NCI-H748 treated with DMSO at 0.1 percent for 48 hours (cell line): ENCODE data around the gene EMP1.
"Not testable (repeated sequence)": the region's sequence is repeated elsewhere in the genome, so short reads cannot be mapped to it uniquely, and the experiment has no call there.

Source experiments
- DNase-seq: peaks from one replicate; lab custom pipeline; 2025; lab: John Stamatoyannopoulos, UW

EMP1 gene

GRCh38 chr12:13258197-13258596, 61.7 kb downstream of the EMP1 start:
- DNase-seq, result no peak

GRCh38 chr12:13258717-13259119, 62.2 kb downstream of the EMP1 start:
- no peak for DNase-seq

GRCh38 chr12:13259625-13260024, 63.1 kb downstream of the EMP1 start:
- not testable (repeated sequence) for DNase-seq

- DNase-seq, result not testable (repeated sequence)
Measured at GRCh38 chr12:13267826-13268225, 71.3 kb downstream of the EMP1 start.

- DNase-seq, result no peak
Measured at GRCh38 chr12:13268581-13268980, 72.1 kb downstream of the EMP1 start.
